Right ventricle myocardium superior (tissue), 1 donor: ENCODE data around the gene ELAPOR1. TPM values are rescaled to one million over a fixed set of nuclear protein-coding genes. Genes with fewer than 3 reads are reported as not detected.

Experiments
- ATAC-seq: fragments of 200-7000 bp; cut with Tn5 transposase; one replicate; pipeline ENCODE4 v1.9.1; 2020; ENCODE audit warnings: mild to moderate bottlenecking; ENCODE audit not compliant: poor library complexity
- DNase-seq: peaks from one replicate; pipeline ENCODE4 v3.0.0-alpha.2; 2020
- intact Hi-C: fragments of 100-400 bp; cut with DNase I; formaldehyde crosslinking; loops from one replicate; pipeline ENCODE4 v1.11.2; 2022
- total RNA-seq: library from RNA; stranded (reverse); fragmentation: NEBNext Ultra II Directional; extraction: Animal tissue kit (Norgen Biotek cat#: 25700); gene quantifications from one replicate; pipeline ENCODE4 v1.2.1, GENCODE V29; 2021
- donor health status: DM: no; HTN: yes; CAD: no; lungs with severe emphysema.

The ELAPOR1 gene
- total RNA-seq, 1 donor from 2014 or later, result 0.19 TPM

DNA sequence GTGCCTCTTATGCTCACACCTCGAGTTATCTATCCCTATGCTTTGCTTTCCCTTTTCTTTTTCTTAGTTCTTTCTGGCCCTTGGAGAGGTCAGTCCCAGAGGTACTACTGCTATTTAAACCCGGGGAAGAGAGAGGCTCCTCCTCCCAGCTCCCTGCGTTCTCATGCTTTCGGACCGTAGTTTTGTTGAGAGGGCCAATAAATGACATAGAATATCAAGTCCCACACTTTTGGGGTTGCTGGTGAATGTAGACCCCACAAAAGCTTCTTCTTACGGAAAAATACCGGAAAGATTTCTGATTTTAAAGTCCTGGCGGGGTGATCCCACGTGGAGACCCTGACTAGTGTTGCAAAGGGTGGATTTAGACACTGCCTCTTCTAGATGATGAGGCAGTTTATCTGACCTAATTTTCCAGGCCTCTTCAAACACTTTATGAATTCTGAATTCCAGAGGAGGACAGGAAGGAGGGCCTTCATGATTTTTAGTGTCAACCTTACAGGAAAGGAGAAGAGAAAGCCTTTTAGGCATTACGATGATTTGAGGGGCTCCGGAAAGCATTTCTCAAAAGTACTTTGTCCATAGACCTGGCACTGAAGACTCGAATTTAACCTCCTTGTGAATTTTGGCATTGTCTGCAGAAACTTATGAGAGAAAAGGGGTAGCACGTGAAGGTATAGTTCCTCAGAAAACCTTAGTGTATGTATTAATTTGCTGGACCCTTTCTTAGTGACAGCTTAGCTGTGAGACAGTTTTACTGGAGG lies 22.7 kb upstream of the ELAPOR1 start:
- peak; percentile 58 for ATAC-seq
- DNase-seq, result no peak
- intact Hi-C loops, result no loop called here

- ATAC-seq, result no peak
- intact Hi-C loops, result no loop called here
- no peak for DNase-seq
These were observed 22.1 kb upstream of the ELAPOR1 start for GRCh38 chr1:109091839-109092193.

- intact Hi-C loops, result no loop called here
- DNase-seq (no peak), ATAC-seq (no peak)
These were observed 19.5 kb upstream of the ELAPOR1 start for GRCh38 chr1:109094377-109094803.

- ATAC-seq (no peak), DNase-seq (no peak)
- intact Hi-C loops, result no loop called here
These were observed 19.0 kb upstream of the ELAPOR1 start for GRCh38 chr1:109094871-109095270.

DNA sequence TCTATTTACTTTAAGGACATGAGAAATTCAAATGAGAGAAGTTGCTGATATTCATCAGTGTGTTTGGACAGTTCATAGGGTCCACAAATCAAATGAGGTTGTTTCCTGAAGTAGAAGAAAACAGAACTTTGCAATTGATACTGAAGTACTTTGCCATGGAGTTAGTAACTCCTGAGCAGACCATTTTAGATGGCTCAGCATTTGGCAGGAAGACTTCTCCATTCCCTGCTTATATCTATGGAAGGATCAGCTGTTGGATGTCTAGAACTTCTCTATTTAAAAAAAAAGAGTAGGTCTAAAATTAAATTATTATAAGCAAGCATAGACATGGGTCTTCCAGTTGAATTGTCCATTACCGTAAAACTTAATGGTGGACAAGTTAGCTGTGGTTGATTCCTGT lies 18.3 kb upstream of the ELAPOR1 start:
- no peak for ATAC-seq
- DNase-seq, result no peak
- intact Hi-C loops, result no loop called here

DNA sequence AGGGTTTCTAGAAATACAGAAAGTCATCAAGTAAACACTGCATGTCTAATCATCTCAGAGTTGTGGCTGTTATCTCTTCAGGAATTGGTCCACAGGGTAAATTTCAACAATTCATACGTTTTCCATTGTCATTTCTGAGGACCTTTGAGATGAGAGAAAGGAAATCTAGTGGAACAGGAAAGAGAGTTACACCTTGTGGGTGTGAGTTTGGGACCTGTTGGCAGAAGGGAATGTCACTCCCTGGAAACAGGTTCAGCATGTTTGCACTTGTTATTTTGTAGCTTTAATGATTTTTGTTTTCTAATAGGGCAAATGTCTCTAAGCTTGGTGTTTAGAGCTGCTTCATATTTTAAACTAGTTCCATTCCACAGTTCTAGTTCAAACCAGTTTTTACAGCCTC lies 17.8 kb upstream of the ELAPOR1 start:
- no peak for DNase-seq
- ATAC-seq, result no peak
- intact Hi-C loops, result no loop called here

- intact Hi-C loops, result no loop called here
- ATAC-seq (peak; percentile 99), DNase-seq (peak; percentile 98)
These were observed 13.8 kb upstream of the ELAPOR1 start for GRCh38 chr1:109099938-109100773.

DNA sequence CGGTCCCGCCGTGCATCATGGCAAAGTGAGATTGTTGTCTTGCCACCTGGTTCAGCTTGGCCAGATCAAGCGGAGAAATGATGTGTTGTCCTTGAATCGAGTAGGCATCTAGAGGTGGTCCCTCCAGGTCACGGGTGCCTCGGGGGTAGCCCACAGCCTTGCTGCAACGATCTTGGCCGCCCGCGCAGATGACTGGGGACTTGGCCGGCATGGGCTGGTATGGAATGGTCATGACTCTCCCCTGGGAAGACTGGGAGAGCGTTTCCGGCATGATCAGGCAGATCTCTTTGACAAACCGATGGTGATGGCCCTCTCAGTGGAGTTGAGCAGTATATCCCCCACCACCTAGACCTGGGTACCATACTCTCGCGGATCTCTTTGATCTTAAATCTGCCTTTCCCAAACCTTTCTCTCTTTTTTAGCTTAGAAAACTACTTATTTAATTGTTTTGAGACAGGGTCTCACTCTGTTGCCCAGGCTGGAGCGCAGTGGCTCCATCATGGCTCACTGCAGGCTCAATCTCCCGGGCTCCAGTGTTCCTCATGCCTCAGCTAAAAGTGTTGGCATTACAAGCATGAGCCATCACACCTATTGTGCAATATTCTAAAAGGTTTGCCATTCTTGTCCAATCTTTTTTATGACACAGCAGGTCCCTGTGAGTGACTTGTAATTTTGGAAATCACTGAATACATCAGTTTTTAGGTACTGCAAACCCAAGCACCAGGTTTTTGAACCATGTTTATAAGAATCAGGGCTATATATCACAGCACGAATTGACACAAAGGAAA lies 9.4 kb upstream of the ELAPOR1 start:
- ATAC-seq, result no peak
- DNase-seq, result no peak
- intact Hi-C loops, result no loop called here

GRCh38 chr1:109105881-109106280 lies 8.0 kb upstream of the ELAPOR1 start:
- ATAC-seq (no peak), DNase-seq (no peak)
- intact Hi-C loops, result no loop called here

- intact Hi-C loops, result no loop called here
- DNase-seq, result no peak
- no peak for ATAC-seq
These were observed 6.1 kb upstream of the ELAPOR1 start for GRCh38 chr1:109107785-109108184.

GRCh38 chr1:109109906-109110305 lies 4.0 kb upstream of the ELAPOR1 start:
- intact Hi-C loops, result loop anchor here (10.0 kb wide), 1 partner anchor 145 kb away; the partner anchor contains the start of gene CLCC1
- ATAC-seq (no peak), DNase-seq (no peak)

DNA sequence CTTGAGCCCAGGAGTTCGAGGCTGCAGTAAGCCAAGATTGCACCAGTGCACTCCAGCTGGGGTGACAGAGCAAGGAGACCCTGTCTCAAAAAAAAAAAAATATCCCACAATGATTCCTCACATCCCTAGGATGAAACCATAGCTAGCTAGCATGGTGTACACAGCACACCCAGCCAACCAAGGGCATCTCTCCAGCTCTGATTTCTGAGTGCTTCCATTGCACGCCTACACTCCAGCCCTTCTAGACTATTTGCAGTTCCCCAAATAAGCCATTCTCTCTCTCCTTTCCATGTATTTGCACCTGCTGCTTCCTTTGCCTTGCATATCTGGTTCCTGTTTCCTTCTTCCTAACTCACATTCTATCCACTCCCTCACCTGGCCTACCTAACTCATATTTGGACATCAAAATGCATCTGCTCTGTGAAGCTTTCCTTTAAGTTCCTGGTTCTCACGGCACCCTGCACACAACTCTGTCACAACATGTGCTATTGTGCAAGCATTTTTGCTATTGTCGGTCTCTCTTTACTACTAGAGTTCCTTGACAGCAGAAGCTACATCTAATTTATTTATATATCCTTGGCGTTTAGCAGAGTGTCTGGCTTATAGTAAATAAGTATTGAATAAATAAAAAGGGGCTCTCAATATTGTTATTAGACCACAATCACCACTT lies 2.4 kb upstream of the ELAPOR1 start:
- ATAC-seq (no peak), DNase-seq (no peak)
- intact Hi-C loops, result loop anchor here (10.0 kb wide), 1 partner anchor 147 kb away; the partner anchor contains the start of gene CLCC1

DNA sequence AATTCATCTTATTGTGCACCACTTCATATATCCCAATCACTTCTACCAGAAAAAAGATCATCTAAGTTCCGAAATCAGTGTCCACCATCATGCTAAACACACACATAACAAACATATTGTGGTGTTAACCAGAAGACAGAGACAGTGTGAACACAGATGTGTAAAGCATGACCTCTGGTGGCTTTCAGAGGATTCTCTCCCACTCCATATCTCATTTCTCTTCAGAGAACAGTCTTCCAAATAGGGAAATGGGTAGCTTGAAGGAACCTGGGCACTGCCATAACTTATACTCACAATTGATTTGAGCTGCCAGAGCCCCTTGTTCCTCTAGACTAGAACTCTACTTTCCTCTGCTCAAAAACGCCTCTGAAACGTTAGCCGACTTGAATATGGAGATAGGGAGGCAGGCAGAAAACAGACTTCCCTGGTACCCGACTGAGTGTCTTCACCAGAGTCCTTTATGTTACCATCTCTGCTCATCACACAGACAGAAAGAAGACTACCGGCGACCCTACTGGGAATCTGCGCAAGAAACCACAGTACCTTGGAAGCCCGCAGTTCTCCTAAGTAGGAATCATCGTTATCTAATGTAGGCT lies 1.8 kb upstream of the ELAPOR1 start:
- no peak for DNase-seq
- peak; percentile 78 for ATAC-seq
- intact Hi-C loops, result loop anchor here (10.0 kb wide), 1 partner anchor 147 kb away; the partner anchor contains the start of gene CLCC1

GRCh38 chr1:109112652-109113285 lies 1.1 kb upstream of the ELAPOR1 start:
- intact Hi-C loops, result loop anchor here (10.0 kb wide), 1 partner anchor 148 kb away; the partner anchor contains the start of gene CLCC1
- ATAC-seq (peak; percentile 99), DNase-seq (peak; percentile 97)

GRCh38 chr1:109114342-109114674 lies 393 bp downstream of the ELAPOR1 start:
- ATAC-seq, result no peak
- DNase-seq, result no peak
- intact Hi-C loops, result loop anchor here (10.0 kb wide), 1 partner anchor 150 kb away; the partner anchor contains the start of gene CLCC1

- ATAC-seq (no peak), DNase-seq (no peak)
- intact Hi-C loops, result loop anchor here (10.0 kb wide), 1 partner anchor 151 kb away; the partner anchor contains the start of gene CLCC1
These were observed 1.8 kb downstream of the ELAPOR1 start for GRCh38 chr1:109115685-109116084.

DNA sequence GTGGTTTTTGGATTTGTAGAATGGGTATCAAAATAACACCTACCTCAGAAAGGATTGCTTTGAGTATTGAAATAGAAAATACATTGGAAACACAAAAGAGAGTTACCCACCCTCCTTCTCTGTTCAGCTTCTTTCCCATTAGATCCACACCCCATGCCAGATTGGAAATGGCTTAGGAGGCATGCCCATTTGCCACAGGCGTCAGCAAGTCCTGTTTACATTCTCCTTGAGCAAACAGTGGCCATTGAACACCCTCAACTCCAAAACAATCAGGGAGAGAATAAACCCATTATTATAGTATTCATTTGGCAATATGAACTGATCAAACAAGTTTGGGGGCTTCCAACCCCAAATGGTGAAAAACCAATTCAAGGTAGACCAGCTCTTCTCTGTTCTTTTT lies 2.4 kb downstream of the ELAPOR1 start:
- intact Hi-C loops, result loop anchor here (10.0 kb wide), 1 partner anchor 151 kb away; the partner anchor contains the start of gene CLCC1
- ATAC-seq (no peak), DNase-seq (no peak)
